ENCODE results near the gene ST3GAL4. TPM values are rescaled to one million over a fixed set of nuclear protein-coding genes. Genes with fewer than 3 reads are reported as not detected.
A peak's percentile ranks its signal among the peaks of the same experiment; 100 is the strongest.

ST3GAL4 gene
- total RNA-seq, 1 donor from 2014 or later = 19.1 TPM

- Mint-ChIP-seq H3K4me3 (no peak overlapping the region), H3K9me3 (no peaks in the 10 kb centered on the region), H3K27me3 (peaks cover 7% of the 10 kb centered on the region), H3K36me3 (no peaks in the 10 kb centered on the region), H3K27ac (no peak overlapping the region), H3K4me1 (ENCODE audit: unreplicated experiment) (peaks cover 7% of the 10 kb centered on the region)
- TF ChIP-seq, protein P1, sequence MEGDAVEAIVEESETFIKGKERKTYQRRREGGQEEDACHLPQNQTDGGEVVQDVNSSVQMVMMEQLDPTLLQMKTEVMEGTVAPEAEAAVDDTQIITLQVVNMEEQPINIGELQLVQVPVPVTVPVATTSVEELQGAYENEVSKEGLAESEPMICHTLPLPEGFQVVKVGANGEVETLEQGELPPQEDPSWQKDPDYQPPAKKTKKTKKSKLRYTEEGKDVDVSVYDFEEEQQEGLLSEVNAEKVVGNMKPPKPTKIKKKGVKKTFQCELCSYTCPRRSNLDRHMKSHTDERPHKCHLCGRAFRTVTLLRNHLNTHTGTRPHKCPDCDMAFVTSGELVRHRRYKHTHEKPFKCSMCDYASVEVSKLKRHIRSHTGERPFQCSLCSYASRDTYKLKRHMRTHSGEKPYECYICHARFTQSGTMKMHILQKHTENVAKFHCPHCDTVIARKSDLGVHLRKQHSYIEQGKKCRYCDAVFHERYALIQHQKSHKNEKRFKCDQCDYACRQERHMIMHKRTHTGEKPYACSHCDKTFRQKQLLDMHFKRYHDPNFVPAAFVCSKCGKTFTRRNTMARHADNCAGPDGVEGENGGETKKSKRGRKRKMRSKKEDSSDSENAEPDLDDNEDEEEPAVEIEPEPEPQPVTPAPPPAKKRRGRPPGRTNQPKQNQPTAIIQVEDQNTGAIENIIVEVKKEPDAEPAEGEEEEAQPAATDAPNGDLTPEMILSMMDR (conservative IDR thresholded peaks at IDR 0.05) = no peak
- DNase-seq (ENCODE audit: extremely low spot score, unreplicated experiment) = no peak
These were observed 102.3 kb downstream of the ST3GAL4 start for GRCh38 chr11:126457817-126458216.

GRCh38 chr11:126459691-126460281 lies 104.3 kb downstream of the ST3GAL4 start:
- Mint-ChIP-seq H3K9me3 (no peaks in the 10 kb centered on the region), H3K27ac (peak overlapping the region; percentile 8), H3K27me3 (peaks cover 22% of the 10 kb centered on the region), H3K36me3 (no peaks in the 10 kb centered on the region), H3K4me3 (peak overlapping the region; percentile 4), H3K4me1 (ENCODE audit: unreplicated experiment) (peaks cover 7% of the 10 kb centered on the region)
- DNase-seq (ENCODE audit: extremely low spot score, unreplicated experiment) = no peak
- TF ChIP-seq, protein P1 (conservative IDR thresholded peaks at IDR 0.05) = no peak

- Mint-ChIP-seq H3K4me3 (no peak overlapping the region), H3K4me1 (ENCODE audit: unreplicated experiment) (peaks cover 7% of the 10 kb centered on the region), H3K9me3 (no peaks in the 10 kb centered on the region), H3K27ac (no peak overlapping the region), H3K27me3 (peaks cover 29% of the 10 kb centered on the region), H3K36me3 (no peaks in the 10 kb centered on the region)
- DNase-seq (ENCODE audit: extremely low spot score, unreplicated experiment) = no peak
- TF ChIP-seq, protein P1 (conservative IDR thresholded peaks at IDR 0.05) = no peak
These were observed 105.1 kb downstream of the ST3GAL4 start for GRCh38 chr11:126460417-126461095.

DNA sequence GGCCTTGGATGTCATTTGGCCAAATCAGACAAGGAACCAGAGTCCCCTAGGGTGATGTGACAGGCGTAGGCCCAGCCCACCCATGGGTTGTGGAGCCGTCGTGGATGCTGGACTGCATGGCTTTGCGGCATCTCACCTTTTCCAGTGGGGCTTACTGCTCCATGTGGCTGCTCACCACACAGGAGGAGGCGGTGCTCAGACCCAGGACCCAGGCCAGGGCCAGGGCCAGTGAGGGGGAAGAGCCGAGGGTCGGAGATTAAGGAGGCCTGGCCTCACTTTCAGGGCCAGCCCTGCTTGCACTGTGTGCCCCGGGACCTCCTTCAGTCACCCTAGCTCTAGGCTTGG lies 105.6 kb downstream of the ST3GAL4 start:
- no peaks in the 10 kb centered on the region for H3K36me3 Mint-ChIP-seq
- peaks cover 34% of the 10 kb centered on the region for H3K27me3 Mint-ChIP-seq
- TF ChIP-seq, protein P1 (conservative IDR thresholded peaks at IDR 0.05) = no peak
- no peak for DNase-seq (ENCODE audit: extremely low spot score, unreplicated experiment)
- no peak overlapping the region for H3K4me3 Mint-ChIP-seq
- no peaks in the 10 kb centered on the region for H3K9me3 Mint-ChIP-seq
- H3K4me1 Mint-ChIP-seq (ENCODE audit: unreplicated experiment) = peaks cover 11% of the 10 kb centered on the region
- no peak overlapping the region for H3K27ac Mint-ChIP-seq

GRCh38 chr11:126461996-126462395 lies 106.5 kb downstream of the ST3GAL4 start:
- no peak for DNase-seq (ENCODE audit: extremely low spot score, unreplicated experiment)
- Mint-ChIP-seq H3K4me3 (no peak overlapping the region), H3K27ac (no peak overlapping the region), H3K36me3 (no peaks in the 10 kb centered on the region), H3K4me1 (ENCODE audit: unreplicated experiment) (peaks cover 12% of the 10 kb centered on the region), H3K27me3 (peaks cover 39% of the 10 kb centered on the region), H3K9me3 (no peaks in the 10 kb centered on the region)
- TF ChIP-seq, protein P1 (conservative IDR thresholded peaks at IDR 0.05) = no peak

Data from type B pancreatic cell (in vitro differentiated cells).